Keratinocyte (primary cell): ENCODE data around the gene TRAPPC10. TPM values are rescaled to one million over a fixed set of nuclear protein-coding genes. Genes with fewer than 3 reads are reported as not detected.

Source experiments
- DNase-seq: peaks from one replicate; pipeline ENCODE4 v3.0.0-alpha.2; 2011; ENCODE audit warnings: low read depth, missing footprints, low spot score
- FAIRE-seq: peaks from 2 replicates; lab custom pipeline; 2011; peaks lifted over from hg19 to GRCh38; lab: Jason Lieb, UNC
- H2AFZ ChIP-seq: 2 replicates; pipeline ENCODE4 v1.6.0; 2012; ENCODE audit warnings: low read length, control low read depth, inconsistent platforms; ENCODE audit not compliant: control insufficient read depth
- H3K27ac ChIP-seq: 2 replicates; pipeline ENCODE4 v1.5.1; 2011; ENCODE audit warnings: low read length; ENCODE audit not compliant: control insufficient read depth, insufficient read depth
- H3K27me3 ChIP-seq: 3 replicates; pipeline ENCODE4 v1.6.0; 2011; ENCODE audit warnings: low read length; ENCODE audit not compliant: control insufficient read depth, insufficient read depth; ENCODE audit errors: extremely low read depth
- H3K36me3 ChIP-seq, 2 experiments: 2 replicates in 1 of 2; 3 replicates in 1 of 2; pipeline ENCODE4 v1.5.1; 2011; ENCODE audit warnings: low read length in 2 of 2, mild to moderate bottlenecking in 1 of 2; ENCODE audit not compliant: control insufficient read depth in 2 of 2, insufficient read depth in 2 of 2; ENCODE audit errors: extremely low read depth in 1 of 2
- H3K4me1 ChIP-seq: 3 replicates; pipeline ENCODE4 v1.5.1; 2011; ENCODE audit warnings: low read length; ENCODE audit not compliant: control insufficient read depth, insufficient read depth; ENCODE audit errors: extremely low read depth
- H3K4me2 ChIP-seq: 3 replicates; pipeline ENCODE4 v1.6.0; 2011; ENCODE audit warnings: low read depth, low read length; ENCODE audit not compliant: control insufficient read depth, insufficient read depth; ENCODE audit errors: extremely low read depth
- H3K4me3 ChIP-seq, 3 experiments: fragments of 200-600 bp in 1 of 3; sonication (generic) in 1 of 3; 2 replicates in 2 of 3; 3 replicates in 1 of 3; pipeline ENCODE4 v1.5.1; 2011 to 2016; ENCODE audit warnings: low read length in 3 of 3, mild to moderate bottlenecking in 3 of 3, control low read depth in 2 of 3, inconsistent platforms in 1 of 3, low read depth in 1 of 3, mixed read lengths in 1 of 3, mixed run types in 1 of 3, moderate library complexity in 1 of 3; ENCODE audit not compliant: control insufficient read depth in 2 of 3, insufficient read depth in 2 of 3; ENCODE audit errors: extremely low read depth in 1 of 3
- H3K79me2 ChIP-seq: 2 replicates; pipeline ENCODE4 v1.6.0; 2012; ENCODE audit warnings: low read length; ENCODE audit not compliant: control insufficient read depth, insufficient read depth
- H3K9ac ChIP-seq: 3 replicates; pipeline ENCODE4 v1.6.0; 2011; ENCODE audit warnings: low read length; ENCODE audit not compliant: control insufficient read depth, insufficient read depth; ENCODE audit errors: extremely low read depth
- H3K9me1 ChIP-seq: 3 replicates; pipeline ENCODE4 v1.6.0; 2011; ENCODE audit warnings: low read length; ENCODE audit not compliant: control insufficient read depth, insufficient read depth; ENCODE audit errors: extremely low read depth
- H3K9me3 ChIP-seq: 2 replicates; pipeline ENCODE4 v1.5.1; 2012; ENCODE audit warnings: low read depth, low read length; ENCODE audit not compliant: control insufficient read depth
- H4K20me1 ChIP-seq: 3 replicates; pipeline ENCODE4 v1.6.0; 2011; ENCODE audit warnings: low read length; ENCODE audit not compliant: control insufficient read depth, insufficient read depth; ENCODE audit errors: extremely low read depth
- CTCF ChIP-seq, 3 experiments: IDR thresholded peaks in 1 of 3; conservative IDR thresholded peaks in 1 of 3; optimal IDR thresholded peaks in 1 of 3; 2 replicates in 2 of 3; 3 replicates in 1 of 3; pipeline versions ENCODE3 to v1.5.1; 2011; ENCODE audit warnings: low read length in 3 of 3, mild to moderate bottlenecking in 3 of 3, moderate library complexity in 2 of 3, control low read depth in 1 of 3, inconsistent platforms in 1 of 3; ENCODE audit not compliant: insufficient read depth in 2 of 3; ENCODE audit errors: extremely low read depth in 1 of 3
- EZH2 ChIP-seq: IDR thresholded peaks from one replicate; pipeline ENCODE4 v1.6.1; 2012; ENCODE audit warnings: inconsistent platforms, mild to moderate bottlenecking, low read length, moderate library complexity
- dilution Hi-C: fragments of 300-500 bp; cut with MboI; formaldehyde crosslinking; loops from one replicate; pipeline ENCODE4 v1.7.0; 2020; ENCODE audit warnings: low sequenced_read_pairs; ENCODE audit not compliant: extremely low pct_ligation_motif_present
- polyA plus RNA-seq, 5 experiments: library from polyadenylated mRNA; depleted of rRNA in 3 of 5; stranded (reverse) in 3 of 5; stranded (forward) in 1 of 5; unstranded in 1 of 5; fragments of >200 nt; gene quantifications; 1 replicate in 1 of 5; 2 replicates in 3 of 5; 3 replicates in 1 of 5; pipeline versions ENCODE4 v1.2.1 to v1.2.3, GENCODE V29; 2011 to 2012; ENCODE audit warnings: missing spikeins in 2 of 5, low read depth in 1 of 5, low replicate concordance in 1 of 5

The TRAPPC10 gene
- polyA plus RNA-seq, 1 donor (not counting 4 experiments of a cell fraction or from before 2014, with no cell fraction given) = 21.6 TPM

- H3K9me3 ChIP-seq = no peaks in the 10 kb centered on the region
- H3K27ac ChIP-seq = no peak overlapping the region
- FAIRE-seq = no peak
- H3K4me1 ChIP-seq = no peaks in the 10 kb centered on the region
- no peaks in the 10 kb centered on the region for H4K20me1 ChIP-seq
- H3K79me2 ChIP-seq = peaks cover 2% of the 10 kb centered on the region
- H3K4me3 ChIP-seq = no peak overlapping the region
- no peak overlapping the region for H2AFZ ChIP-seq
- H3K9ac ChIP-seq = no peak overlapping the region
- dilution Hi-C loops = no loop called here
- DNase-seq = no peak
- H3K27me3 ChIP-seq = no peaks in the 10 kb centered on the region
- TF ChIP-seq CTCF (optimal IDR thresholded peaks at IDR 0.05 in 1 of 3, IDR thresholded peaks at IDR 0.05 in 1 of 3, conservative IDR thresholded peaks at IDR 0.05 in 1 of 3; ENCODE audit: extremely low read depth in 1 of 3, insufficient read depth in 2 of 3, low read length in 3 of 3) (no peak), EZH2 (no peak)
- H3K4me2 ChIP-seq = no peak overlapping the region
- peaks cover 21 to 36% of the 10 kb centered on the region in 2 experiments for H3K36me3 ChIP-seq
- no peaks in the 10 kb centered on the region for H3K9me1 ChIP-seq
These were observed 62.3 kb downstream of the TRAPPC10 start for GRCh38 chr21:44074315-44074958.

GRCh38 chr21:44076316-44076715 lies 64.2 kb downstream of the TRAPPC10 start:
- DNase-seq (no peak), FAIRE-seq (no peak)
- Histone ChIP-seq H3K9ac (no peak overlapping the region), H3K9me3 (no peaks in the 10 kb centered on the region), H3K36me3 (peaks cover 24 to 34% of the 10 kb centered on the region in 2 experiments), H3K79me2 (no peaks in the 10 kb centered on the region), H3K9me1 (no peaks in the 10 kb centered on the region), H3K27me3 (no peaks in the 10 kb centered on the region), H3K4me2 (no peak overlapping the region), H4K20me1 (no peaks in the 10 kb centered on the region), H3K27ac (no peak overlapping the region), H2AFZ (no peak overlapping the region), H3K4me3 (no peak overlapping the region), H3K4me1 (no peaks in the 10 kb centered on the region)
- no peak for TF ChIP-seq CTCF (optimal IDR thresholded peaks at IDR 0.05 in 1 of 3, IDR thresholded peaks at IDR 0.05 in 1 of 3, conservative IDR thresholded peaks at IDR 0.05 in 1 of 3; ENCODE audit: extremely low read depth in 1 of 3, insufficient read depth in 2 of 3, low read length in 3 of 3)
- TF ChIP-seq EZH2 = no peak
- dilution Hi-C loops = no loop called here
